ENCODE measurements around the gene CTTN. TPM values are rescaled to one million over a fixed set of nuclear protein-coding genes. Genes with fewer than 3 reads are reported as not detected.

Gene CTTN
- total and polyA plus RNA-seq, 2 of the 8 experiments (the other 6 are each of a cell fraction or from before 2014, with no cell fraction given) = 84.6 to 216 TPM

DNA sequence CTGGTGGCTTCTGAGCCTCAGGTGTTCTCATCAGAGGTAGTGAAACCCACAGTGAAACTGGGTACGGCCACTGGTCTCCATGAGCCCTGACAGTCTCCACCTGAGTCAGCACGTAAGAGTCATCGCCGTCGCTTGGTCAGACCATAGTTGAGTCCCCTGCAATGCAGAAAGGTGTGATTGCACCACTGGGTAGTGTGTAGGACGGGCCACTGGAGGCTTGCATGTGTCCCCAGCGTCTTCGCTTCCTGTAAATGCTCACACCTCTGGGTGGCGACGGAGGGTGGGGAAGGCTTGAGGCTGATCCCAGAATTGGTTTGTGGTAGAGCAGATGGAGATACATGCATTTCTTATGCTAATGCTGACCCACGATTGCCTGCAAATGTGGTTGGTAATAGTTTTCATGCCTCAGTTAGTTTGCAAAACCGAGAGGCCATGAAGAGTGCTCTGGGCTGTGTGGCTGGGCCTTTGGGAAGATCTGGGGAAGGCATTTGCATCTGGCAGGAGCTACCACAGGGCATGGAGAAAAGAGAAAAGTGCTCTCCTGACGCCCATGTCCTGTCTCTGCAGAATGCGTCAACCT lies 26.5 kb downstream of the CTTN start:
- H3K4ac ChIP-seq (replicated peaks; ENCODE audit: insufficient read length, low read depth, low read length) = no peak overlapping the region
- ChIA-PET POLR2A (ENCODE audit: partially characterized antibody) (interaction anchor here (0.9 to 1.8 kb wide), 5 partner anchors 9 to 27 kb away, joined by 3 to 12 read pairs (median 4); partner anchors contain the start of gene CTTN), CTCF (ENCODE audit: partially characterized antibody) (interaction anchor here (0.9 to 1.7 kb wide), 6 partner anchors 9 to 73 kb away, joined by 3 to 6 read pairs (median 4); no protein-coding TSS in a partner anchor)
- H4K91ac ChIP-seq (replicated peaks; ENCODE audit: insufficient read length, low read length) = no peak overlapping the region
- no peaks in the 10 kb centered on the region for H3K23me2 ChIP-seq (ENCODE audit: low read depth, low read length)
- no peak overlapping the region for H3K9ac ChIP-seq (replicated peaks in 1 of 4; ENCODE audit: extremely low read depth in 1 of 4, low read depth in 3 of 4, low read length in 3 of 4)
- peaks cover 2% of the 10 kb centered on the region for H3K79me1 ChIP-seq (ENCODE audit: low read depth, low read length)
- H3K79me2 ChIP-seq (ENCODE audit: control insufficient read depth in 1 of 2, insufficient read depth in 2 of 2, low read length in 2 of 2) = no peaks in the 10 kb centered on the region; a peak in 1 of 4 replicates
- no peak overlapping the region for H3K18ac ChIP-seq (ENCODE audit: extremely low read depth, low read length)
- TF ChIP-seq, protein P1, sequence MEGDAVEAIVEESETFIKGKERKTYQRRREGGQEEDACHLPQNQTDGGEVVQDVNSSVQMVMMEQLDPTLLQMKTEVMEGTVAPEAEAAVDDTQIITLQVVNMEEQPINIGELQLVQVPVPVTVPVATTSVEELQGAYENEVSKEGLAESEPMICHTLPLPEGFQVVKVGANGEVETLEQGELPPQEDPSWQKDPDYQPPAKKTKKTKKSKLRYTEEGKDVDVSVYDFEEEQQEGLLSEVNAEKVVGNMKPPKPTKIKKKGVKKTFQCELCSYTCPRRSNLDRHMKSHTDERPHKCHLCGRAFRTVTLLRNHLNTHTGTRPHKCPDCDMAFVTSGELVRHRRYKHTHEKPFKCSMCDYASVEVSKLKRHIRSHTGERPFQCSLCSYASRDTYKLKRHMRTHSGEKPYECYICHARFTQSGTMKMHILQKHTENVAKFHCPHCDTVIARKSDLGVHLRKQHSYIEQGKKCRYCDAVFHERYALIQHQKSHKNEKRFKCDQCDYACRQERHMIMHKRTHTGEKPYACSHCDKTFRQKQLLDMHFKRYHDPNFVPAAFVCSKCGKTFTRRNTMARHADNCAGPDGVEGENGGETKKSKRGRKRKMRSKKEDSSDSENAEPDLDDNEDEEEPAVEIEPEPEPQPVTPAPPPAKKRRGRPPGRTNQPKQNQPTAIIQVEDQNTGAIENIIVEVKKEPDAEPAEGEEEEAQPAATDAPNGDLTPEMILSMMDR (IDR thresholded peaks at IDR 0.05; ENCODE audit: control extremely low read depth in 1 of 3, insufficient read depth in 1 of 3, low read depth in 1 of 3, low read length in 3 of 3) = peak; percentile 8 to 33 (median 22)
- TF ChIP-seq YY1 (IDR thresholded peaks at IDR 0.05; ENCODE audit: low read depth, low read length) (no peak), CHD1 (IDR thresholded peaks at IDR 0.05; ENCODE audit: low read depth, low read length) (no peak), NRF1 (IDR thresholded peaks at IDR 0.05; ENCODE audit: low read depth, low read length) (no peak), KDM4A (IDR thresholded peaks at IDR 0.05; ENCODE audit: low read depth, low read length, severe bottlenecking) (no peak)
- no peak overlapping the region for H3K23ac ChIP-seq (ENCODE audit: insufficient read length)
- H3K14ac ChIP-seq (ENCODE audit: insufficient read length) = no peak overlapping the region
- H2AK5ac ChIP-seq (ENCODE audit: low read depth, low read length) = no peak overlapping the region
- H3K56ac ChIP-seq (replicated peaks; ENCODE audit: insufficient read length, low read depth, low read length) = no peak overlapping the region
- no peak for FAIRE-seq
- peaks cover 22 to 72% (median 69%) of the 10 kb centered on the region in 4 experiments for H3K36me3 ChIP-seq (ENCODE audit: control insufficient read depth in 2 of 4, insufficient read depth in 4 of 4, low read length in 3 of 4)
- 89% methylated on average over 13 of the region's 14 CpGs; no CpG with 5 or more reads in 1 of the 2 experiments for WGBS, 2 experiments (ENCODE audit: extremely low coverage in 1 of 2, insufficient coverage in 1 of 2, insufficient read length in 1 of 2, insufficient replicate concordance in 2 of 2, low coverage in 1 of 2, low lambda C conversion rate in 2 of 2, missing lambda C conversion rate in 1 of 2)
- no peak overlapping the region for H3K4me3 ChIP-seq (ENCODE audit: extremely low read depth in 1 of 4, insufficient read depth in 2 of 4, low read depth in 3 of 4, low read length in 4 of 4)
- H2BK20ac ChIP-seq (ENCODE audit: low read length) = no peak overlapping the region
- H2BK120ac ChIP-seq (replicated peaks; ENCODE audit: low read depth, low read length) = no peak overlapping the region
- no peak overlapping the region for H4K8ac ChIP-seq (ENCODE audit: extremely low read depth, insufficient read depth, low read length)
- H2BK12ac ChIP-seq (ENCODE audit: low read depth, low read length) = no peak overlapping the region
- H3K9me3 ChIP-seq (ENCODE audit: insufficient read depth in 2 of 2, low read depth in 1 of 2, low read length in 1 of 2) = no peaks in the 10 kb centered on the region
- H3K4me2 ChIP-seq (ENCODE audit: insufficient read depth in 1 of 2, low read depth in 2 of 2, low read length in 2 of 2) = no peak overlapping the region
- H2BK15ac ChIP-seq (ENCODE audit: low read length) = no peak overlapping the region
- no peak overlapping the region for H2AFZ ChIP-seq (ENCODE audit: low read length)
- H4K5ac ChIP-seq (ENCODE audit: insufficient read length, low read depth, low read length) = no peak overlapping the region
- no peaks in the 10 kb centered on the region for H3K27me3 ChIP-seq (replicated peaks in 1 of 4; ENCODE audit: control insufficient read depth in 3 of 4, extremely low read depth in 1 of 4, insufficient read depth in 3 of 4, low read length in 3 of 4)
- DNase-seq (ENCODE audit: low read depth in 1 of 2, low spot score in 2 of 2) = no peak
- no peak overlapping the region for H3K27ac ChIP-seq (ENCODE audit: low read depth, low read length)
- 0 out of 2 replicates have a peak overlapping the region, but pooled peaks have one; percentile 2 for H2BK5ac ChIP-seq (ENCODE audit: low read depth, low read length)
- peaks cover 18 to 29% of the 10 kb centered on the region in 2 experiments for H4K20me1 ChIP-seq (replicated peaks in 1 of 2; ENCODE audit: control insufficient read depth in 1 of 2, insufficient read depth in 2 of 2, low read length in 2 of 2)
- H3K4me1 ChIP-seq (replicated peaks in 1 of 4; ENCODE audit: control insufficient read depth in 3 of 4, insufficient read depth in 4 of 4, low read length in 3 of 4) = peaks cover 0 to 10% (median 3%) of the 10 kb centered on the region in 4 experiments; a peak in 3 of 7 replicates

Data from H1 (cell line).